PC-3 (cell line): Measurements from ENCODE around the gene SMAD5. TPM values are rescaled to one million over a fixed set of nuclear protein-coding genes. Genes with fewer than 3 reads are reported as not detected.

Experiments
- ATAC-seq: fragments of 200-7000 bp; cut with Tn5 transposase; 2 replicates; pipeline ENCODE4 v1.9.1; 2020; ENCODE audit warnings: mild to moderate bottlenecking, moderate library complexity
- BruUV-seq: library from RNA; stranded (reverse); fragments of 400-500 nt; replicated peaks from 2 replicates; lab custom pipeline; 2021; lab: Mats Ljungman, UMichigan
- CTCF ChIA-PET: fragments of 300-600 bp; sonication (Branson Sonifier 250); formaldehyde crosslinking; loops from one replicate; lab custom pipeline; 2022; ENCODE audit warnings: antibody characterized with exemption; lab: Charles Lee
- POLR2A ChIA-PET: fragments of 300-600 bp; sonication (Branson Sonifier 250); formaldehyde crosslinking; loops from one replicate; lab custom pipeline; 2022; ENCODE audit warnings: antibody characterized with exemption; ENCODE audit not compliant: unreplicated experiment; lab: Charles Lee
- DNase-seq: peaks from one replicate; pipeline ENCODE4 v3.0.0-alpha.2; 2015
- H2AFZ ChIP-seq: fragments of 300-600 bp; sonication (generic); 2 replicates; pipeline ENCODE4 v1.6.0; 2016; ENCODE audit warnings: antibody characterized with exemption, low read length
- H3F3A ChIP-seq: fragments of 300-600 bp; sonication (generic); one replicate; pipeline ENCODE4 v1.6.0; 2017; ENCODE audit warnings: antibody characterized with exemption, low read length, control low read depth, mild to moderate bottlenecking; ENCODE audit not compliant: unreplicated experiment
- H3K27ac ChIP-seq: fragments of 300-600 bp; sonication (generic); 2 replicates; pipeline ENCODE4 v1.5.1; 2016; ENCODE audit warnings: mild to moderate bottlenecking, low read length
- H3K27me3 ChIP-seq: fragments of 300-600 bp; sonication (generic); 2 replicates; pipeline ENCODE4 v1.6.1; 2016; ENCODE audit warnings: low read length, mixed read lengths
- H3K36me3 ChIP-seq: fragments of 300-600 bp; sonication (generic); 2 replicates; pipeline ENCODE4 v1.6.1; 2016; ENCODE audit warnings: low read depth, mixed run types, low read length, mixed read lengths
- H3K4me1 ChIP-seq: fragments of 300-600 bp; sonication (generic); 2 replicates; pipeline ENCODE4 v1.5.1; 2016; ENCODE audit warnings: low read length; ENCODE audit not compliant: insufficient read depth
- H3K4me2 ChIP-seq: fragments of 300-600 bp; sonication (generic); 2 replicates; pipeline ENCODE4 v1.6.0; 2016; ENCODE audit warnings: low read length
- H3K4me3 ChIP-seq: fragments of 300-600 bp; sonication (generic); 2 replicates; pipeline ENCODE4 v1.5.1; 2016; ENCODE audit warnings: mild to moderate bottlenecking, low read length, mixed read lengths
- H3K79me2 ChIP-seq: fragments of 300-600 bp; sonication (generic); 2 replicates; pipeline ENCODE4 v1.6.1; 2017; ENCODE audit warnings: low read length, mixed read lengths
- H3K9ac ChIP-seq: fragments of 300-600 bp; sonication (generic); 2 replicates; pipeline ENCODE4 v1.6.0; 2016; ENCODE audit warnings: mild to moderate bottlenecking, low read length
- H3K9me2 ChIP-seq: fragments of 300-600 bp; sonication (generic); replicated peaks from 2 replicates; pipeline ENCODE4 v1.6.1; 2016; ENCODE audit warnings: mixed run types, low read length, mixed read lengths
- H3K9me3 ChIP-seq: fragments of 300-600 bp; sonication (generic); 2 replicates; pipeline ENCODE4 v1.6.1; 2016; ENCODE audit warnings: low read length, mixed read lengths
- H4K20me1 ChIP-seq: fragments of 300-600 bp; sonication (generic); 2 replicates; pipeline ENCODE4 v1.6.1; 2016; ENCODE audit warnings: low read length, mixed read lengths
- EZH2 ChIP-seq: fragments of 300-600 bp; sonication (generic); IDR thresholded peaks from one replicate; pipeline ENCODE4 v1.6.1; 2017; ENCODE audit warnings: antibody characterized with exemption, mild to moderate bottlenecking, low read length; ENCODE audit not compliant: unreplicated experiment
- EZH2phosphoT487 ChIP-seq: fragments of 300-600 bp; sonication (generic); IDR thresholded peaks from 2 replicates; pipeline ENCODE4 v1.6.1; 2018; ENCODE audit warnings: mild to moderate bottlenecking, antibody characterized with exemption, low read length, borderline replicate concordance
- intact Hi-C: fragments of 100-400 bp; cut with micrococcal nuclease; formaldehyde crosslinking; loops from 2 replicates; pipeline ENCODE4 v1.9.0; 2023
- total RNA-seq: library from RNA; depleted of rRNA; stranded (reverse); fragments of >200 nt; gene quantifications from 2 replicates; pipeline ENCODE4 v1.2.3, GENCODE V29; 2014; rRNA removed
- TF ChIP-seq, protein P1 (sequence below): fragments of 300-600 bp; sonication (generic); conservative IDR thresholded peaks from 2 replicates; pipeline ENCODE4 v1.5.1; 2017; ENCODE audit warnings: antibody characterized with exemption, low read depth, mild to moderate bottlenecking, low read length

The SMAD5 gene
- total RNA-seq, 1 experiment from 2014 or later = 28.5 TPM

DNA sequence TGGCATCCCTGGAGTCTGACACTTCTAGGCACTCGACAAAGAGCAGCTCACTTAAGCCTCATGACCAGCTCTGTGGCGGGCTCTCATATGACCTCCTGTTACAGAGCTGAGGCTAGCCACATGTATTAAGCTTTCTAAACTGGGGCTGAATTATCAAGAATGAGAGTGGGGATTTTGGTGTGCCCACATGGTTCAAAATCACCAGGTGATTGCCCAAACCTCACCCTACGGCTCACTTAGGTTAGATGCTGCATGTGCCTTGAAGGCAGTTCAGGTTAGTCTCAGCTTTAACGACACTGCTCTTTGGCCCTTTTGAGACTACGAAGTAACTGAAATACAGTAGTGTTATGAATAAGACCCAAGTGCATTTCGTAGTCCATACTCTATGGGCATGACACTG is 99.7 kb downstream of the SMAD5 start:
- BruUV-seq = no TSS peak
- DNase-seq (no peak), ATAC-seq (no peak)
- no peaks in the 10 kb centered on the region for H3K27me3 ChIP-seq
- no peak for TF ChIP-seq EZH2phosphoT487
- TF ChIP-seq EZH2 = no peak
- TF ChIP-seq, protein P1, sequence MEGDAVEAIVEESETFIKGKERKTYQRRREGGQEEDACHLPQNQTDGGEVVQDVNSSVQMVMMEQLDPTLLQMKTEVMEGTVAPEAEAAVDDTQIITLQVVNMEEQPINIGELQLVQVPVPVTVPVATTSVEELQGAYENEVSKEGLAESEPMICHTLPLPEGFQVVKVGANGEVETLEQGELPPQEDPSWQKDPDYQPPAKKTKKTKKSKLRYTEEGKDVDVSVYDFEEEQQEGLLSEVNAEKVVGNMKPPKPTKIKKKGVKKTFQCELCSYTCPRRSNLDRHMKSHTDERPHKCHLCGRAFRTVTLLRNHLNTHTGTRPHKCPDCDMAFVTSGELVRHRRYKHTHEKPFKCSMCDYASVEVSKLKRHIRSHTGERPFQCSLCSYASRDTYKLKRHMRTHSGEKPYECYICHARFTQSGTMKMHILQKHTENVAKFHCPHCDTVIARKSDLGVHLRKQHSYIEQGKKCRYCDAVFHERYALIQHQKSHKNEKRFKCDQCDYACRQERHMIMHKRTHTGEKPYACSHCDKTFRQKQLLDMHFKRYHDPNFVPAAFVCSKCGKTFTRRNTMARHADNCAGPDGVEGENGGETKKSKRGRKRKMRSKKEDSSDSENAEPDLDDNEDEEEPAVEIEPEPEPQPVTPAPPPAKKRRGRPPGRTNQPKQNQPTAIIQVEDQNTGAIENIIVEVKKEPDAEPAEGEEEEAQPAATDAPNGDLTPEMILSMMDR = no peak
- H3K27ac ChIP-seq = no peak overlapping the region
- ChIA-PET CTCF (no interaction called here), POLR2A (no interaction called here)
- H3K9me2 ChIP-seq = no peaks in the 10 kb centered on the region
- no peaks in the 10 kb centered on the region for H3K4me1 ChIP-seq
- H3K9me3 ChIP-seq = no peaks in the 10 kb centered on the region
- H3K79me2 ChIP-seq = no peaks in the 10 kb centered on the region
- intact Hi-C loops = no loop called here
- no peak overlapping the region for H2AFZ ChIP-seq
- H3F3A ChIP-seq = no peaks in the 10 kb centered on the region
- no peak overlapping the region for H3K4me2 ChIP-seq
- H4K20me1 ChIP-seq = no peaks in the 10 kb centered on the region
- no peak overlapping the region for H3K9ac ChIP-seq
- H3K36me3 ChIP-seq = no peaks in the 10 kb centered on the region
- H3K4me3 ChIP-seq = no peak overlapping the region

Other genes starting within 250 kb of the SMAD5 start
- gene IL9, start 237.0 kb upstream of the SMAD5 start, total RNA-seq = not detected in 2 replicates
- gene LECT2, start 177.9 kb upstream of the SMAD5 start, total RNA-seq = not detected in 2 replicates
- 4.5 and 4.8 TPM in 2 replicates for gene TGFBI, start 103.9 kb upstream of the SMAD5 start, total RNA-seq
- not detected in 2 replicates for gene SMIM32, start 60.3 kb downstream of the SMAD5 start, total RNA-seq
- not detected in 2 replicates for gene TRPC7, start 232.7 kb downstream of the SMAD5 start, total RNA-seq